ENCODE results near the gene LRCH1. TPM values are rescaled to one million over a fixed set of nuclear protein-coding genes. Genes with fewer than 3 reads are reported as not detected.

The LRCH1 gene
- total RNA-seq, 2 experiments from 2014 or later: 16.7 to 27.8 TPM

GRCh38 chr13:46636451-46636850 lies 83.5 kb downstream of the LRCH1 start:
- no TSS peak for BruUV-seq (replicated peaks)
- H3K79me2 ChIP-seq (ENCODE audit: insufficient read depth, low read depth, low read length): peaks cover 78% of the 10 kb centered on the region
- no peak overlapping the region for H3K4me3 ChIP-seq (ENCODE audit: low read depth, low read length, poor library complexity, severe bottlenecking)
- H3K27ac ChIP-seq (ENCODE audit: low read depth, low read length, poor library complexity, severe bottlenecking): no peak overlapping the region
- H2AFZ ChIP-seq (ENCODE audit: low read length): no peak overlapping the region
- H3K4me2 ChIP-seq (ENCODE audit: low read length): no peak overlapping the region
- peaks cover 17% of the 10 kb centered on the region; the same call in 1 of the 2 replicates for H4K20me1 ChIP-seq (ENCODE audit: insufficient read depth, low read length)
- intact Hi-C loops (cut with micrococcal nuclease; ENCODE audit: unreplicated experiment): no loop called here
- peaks cover 18% of the 10 kb centered on the region for H3K4me1 ChIP-seq (ENCODE audit: insufficient read depth, low read length, poor library complexity, severe bottlenecking)
- H3K9me2 ChIP-seq (ENCODE audit: insufficient read depth, low read length): no peaks in the 10 kb centered on the region
- H3K9me3 ChIP-seq (ENCODE audit: low read length): no peaks in the 10 kb centered on the region
- no peaks in the 10 kb centered on the region for H3K36me3 ChIP-seq (ENCODE audit: insufficient read depth, low read length)
- DNase-seq (ENCODE audit: low spot score): no peak
- TF ChIP-seq CTCF (conservative IDR thresholded peaks at IDR 0.05; ENCODE audit: low read length): no peak
- TF ChIP-seq EZH2phosphoT487 (IDR thresholded peaks at IDR 0.05; ENCODE audit: borderline replicate concordance, low read depth, low read length): no peak
- ChIA-PET CTCF (ENCODE audit: unreplicated experiment) (no interaction called here), POLR2A (interaction anchor here (1.0 kb wide), 1 partner anchor 11 kb away, joined by 3 read pairs; no protein-coding TSS in a partner anchor)

GRCh38 chr13:46637213-46637612 lies 84.2 kb downstream of the LRCH1 start:
- no peaks in the 10 kb centered on the region for H3K9me3 ChIP-seq (ENCODE audit: low read length)
- H4K20me1 ChIP-seq (ENCODE audit: insufficient read depth, low read length): peaks cover 17% of the 10 kb centered on the region; the same call in 1 of the 2 replicates
- no peak overlapping the region for H2AFZ ChIP-seq (ENCODE audit: low read length)
- H3K4me2 ChIP-seq (ENCODE audit: low read length): no peak overlapping the region
- no peak for DNase-seq (ENCODE audit: low spot score)
- intact Hi-C loops (cut with micrococcal nuclease; ENCODE audit: unreplicated experiment): no loop called here
- TF ChIP-seq CTCF (conservative IDR thresholded peaks at IDR 0.05; ENCODE audit: low read length) (no peak), EZH2phosphoT487 (IDR thresholded peaks at IDR 0.05; ENCODE audit: borderline replicate concordance, low read depth, low read length) (no peak)
- no peaks in the 10 kb centered on the region for H3K36me3 ChIP-seq (ENCODE audit: insufficient read depth, low read length)
- H3K27ac ChIP-seq (ENCODE audit: low read depth, low read length, poor library complexity, severe bottlenecking): no peak overlapping the region
- BruUV-seq (replicated peaks): no TSS peak
- H3K9me2 ChIP-seq (ENCODE audit: insufficient read depth, low read length): no peaks in the 10 kb centered on the region
- H3K4me3 ChIP-seq (ENCODE audit: low read depth, low read length, poor library complexity, severe bottlenecking): no peak overlapping the region
- H3K4me1 ChIP-seq (ENCODE audit: insufficient read depth, low read length, poor library complexity, severe bottlenecking): peaks cover 18% of the 10 kb centered on the region
- CTCF ChIA-PET (ENCODE audit: unreplicated experiment): no interaction called here
- H3K79me2 ChIP-seq (ENCODE audit: insufficient read depth, low read depth, low read length): peaks cover 76% of the 10 kb centered on the region
- POLR2A ChIA-PET: interaction anchor here (1.2 to 1.6 kb wide), 2 partner anchors 15 to 30 kb away, joined by 5 read pairs; no protein-coding TSS in a partner anchor

- ChIA-PET CTCF (ENCODE audit: unreplicated experiment) (no interaction called here), POLR2A (interaction anchor here (0.8 to 1.6 kb wide), 5 partner anchors 11 to 29 kb away, joined by 3 to 5 read pairs (median 3); no protein-coding TSS in a partner anchor)
- H2AFZ ChIP-seq (ENCODE audit: low read length): no peak overlapping the region
- peaks cover 18% of the 10 kb centered on the region for H3K4me1 ChIP-seq (ENCODE audit: insufficient read depth, low read length, poor library complexity, severe bottlenecking)
- H4K20me1 ChIP-seq (ENCODE audit: insufficient read depth, low read length): peaks cover 17% of the 10 kb centered on the region; the same call in 1 of the 2 replicates
- TF ChIP-seq CTCF (conservative IDR thresholded peaks at IDR 0.05; ENCODE audit: low read length): no peak
- TF ChIP-seq EZH2phosphoT487 (IDR thresholded peaks at IDR 0.05; ENCODE audit: borderline replicate concordance, low read depth, low read length): no peak
- no peaks in the 10 kb centered on the region for H3K9me3 ChIP-seq (ENCODE audit: low read length)
- H3K4me2 ChIP-seq (ENCODE audit: low read length): no peak overlapping the region
- no peak overlapping the region for H3K27ac ChIP-seq (ENCODE audit: low read depth, low read length, poor library complexity, severe bottlenecking)
- H3K36me3 ChIP-seq (ENCODE audit: insufficient read depth, low read length): no peaks in the 10 kb centered on the region
- no TSS peak for BruUV-seq (replicated peaks)
- intact Hi-C loops (cut with micrococcal nuclease; ENCODE audit: unreplicated experiment): no loop called here
- DNase-seq (ENCODE audit: low spot score): no peak
- H3K9me2 ChIP-seq (ENCODE audit: insufficient read depth, low read length): no peaks in the 10 kb centered on the region
- peaks cover 69% of the 10 kb centered on the region; the same call in 1 of the 2 replicates for H3K79me2 ChIP-seq (ENCODE audit: insufficient read depth, low read depth, low read length)
- no peak overlapping the region for H3K4me3 ChIP-seq (ENCODE audit: low read depth, low read length, poor library complexity, severe bottlenecking)
These were observed 85.3 kb downstream of the LRCH1 start for GRCh38 chr13:46638262-46638661.
